Measurements from ENCODE around the gene RTN3.

RTN3 gene

DNA sequence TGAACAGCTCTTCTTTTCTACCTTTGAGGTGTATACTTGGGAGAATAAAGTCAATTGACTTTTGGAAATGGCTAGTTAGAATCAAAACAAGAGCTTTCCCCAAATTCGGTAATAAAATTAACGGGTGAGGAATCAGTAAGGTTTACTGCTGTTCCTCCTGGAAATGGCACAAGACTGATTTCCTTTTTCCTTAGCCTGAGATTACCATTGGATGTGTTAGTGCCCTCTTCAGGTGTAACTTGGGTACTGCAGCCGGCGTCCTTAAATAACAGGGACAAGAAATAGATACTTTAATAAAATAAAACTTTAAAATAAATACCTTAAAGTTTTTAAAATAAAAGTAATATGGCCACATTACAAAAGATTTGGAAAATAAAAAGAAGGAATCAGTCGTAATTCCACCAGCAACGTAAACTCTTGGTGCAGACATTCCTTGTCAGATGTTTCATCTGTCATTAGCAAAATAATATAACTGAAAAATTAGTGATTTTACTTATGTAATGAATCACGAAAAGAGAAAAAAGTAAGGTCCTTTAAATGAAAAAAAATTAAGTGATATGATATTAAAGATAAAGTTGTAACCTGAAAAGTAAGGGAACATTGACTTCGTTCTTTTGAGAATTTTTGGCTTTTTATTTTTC is 57.5 kb downstream of the RTN3 start:
- DNase-seq (ENCODE audit: low read depth), result peak; percentile 39

GRCh38 chr11:63745304-63746170 is 64.2 kb downstream of the RTN3 start:
- no peak for DNase-seq (ENCODE audit: low read depth)

GRCh38 chr11:63747011-63747410 is 65.7 kb downstream of the RTN3 start:
- DNase-seq (ENCODE audit: low read depth), result no peak

GRCh38 chr11:63749624-63750023 is 68.3 kb downstream of the RTN3 start:
- no peak for DNase-seq (ENCODE audit: low read depth)

DNA sequence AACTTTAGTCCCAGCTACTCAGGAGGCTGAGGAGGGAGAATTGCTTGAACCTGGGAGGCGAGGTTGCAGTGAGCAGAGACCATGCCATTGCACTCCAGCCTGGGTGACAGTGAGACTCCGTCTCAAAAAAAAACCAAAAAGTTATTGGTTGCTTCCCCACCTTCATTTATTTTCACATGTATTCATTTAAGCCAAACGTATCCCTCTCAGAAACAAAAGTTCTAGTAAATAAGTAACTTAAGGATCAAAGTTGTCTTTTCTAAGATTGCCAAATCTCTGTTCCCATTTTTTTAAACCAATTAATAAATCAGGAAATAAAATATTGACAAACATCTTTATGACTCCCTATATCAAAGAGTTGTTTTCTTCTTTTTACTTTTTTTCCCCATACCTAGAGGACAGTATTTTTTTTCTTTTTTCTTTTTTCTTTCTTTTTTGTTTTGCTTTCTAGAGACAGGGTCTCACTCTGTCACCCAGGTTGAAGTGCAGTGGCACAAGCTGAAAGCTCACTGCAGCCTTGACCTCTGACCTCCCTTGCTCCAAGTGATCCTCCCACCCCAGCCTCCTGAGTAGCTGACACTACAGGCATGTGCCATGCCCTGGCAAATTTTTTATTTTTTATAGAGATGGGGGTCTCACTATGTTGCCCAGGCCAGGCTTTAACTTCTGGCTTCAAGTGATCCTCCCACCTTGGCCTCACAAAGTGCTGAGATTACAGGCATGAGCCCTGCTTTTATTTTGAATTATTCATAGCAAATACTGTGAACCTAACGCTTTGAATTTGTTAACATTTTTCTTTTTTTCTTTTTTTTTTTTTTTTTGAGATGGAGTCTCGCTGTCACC is 75.8 kb downstream of the RTN3 start:
- no peak for DNase-seq (ENCODE audit: low read depth)

GRCh38 chr11:63760487-63761079 is 79.3 kb downstream of the RTN3 start:
- no peak for DNase-seq (ENCODE audit: low read depth)

- no peak for DNase-seq (ENCODE audit: low read depth)
These were observed 79.9 kb downstream of the RTN3 start for GRCh38 chr11:63761188-63761587.

GRCh38 chr11:63761931-63762653 is 80.8 kb downstream of the RTN3 start:
- no peak for DNase-seq (ENCODE audit: low read depth)

- no peak for DNase-seq (ENCODE audit: low read depth)
These were observed 81.6 kb downstream of the RTN3 start for GRCh38 chr11:63762654-63763495.

- DNase-seq (ENCODE audit: low read depth), result no peak
These were observed 82.4 kb downstream of the RTN3 start for GRCh38 chr11:63763496-63764339.

DNA sequence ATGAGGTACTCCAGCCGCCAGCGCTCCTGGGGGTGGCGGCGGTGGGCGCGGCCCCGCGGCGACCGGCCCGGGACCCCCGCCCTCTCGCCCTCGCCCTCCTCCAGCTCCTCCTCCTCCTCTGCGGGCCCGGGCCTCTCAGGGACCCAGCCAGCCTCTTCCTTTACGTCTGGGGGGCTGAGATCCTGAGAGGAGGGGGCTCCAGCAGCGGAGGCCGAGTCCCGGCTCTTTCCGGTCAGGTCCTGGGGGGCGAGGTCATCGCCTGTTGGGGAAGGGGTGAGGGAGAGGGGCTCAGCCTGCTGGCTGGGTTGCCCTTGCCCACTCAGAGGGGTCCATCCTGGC is 83.0 kb downstream of the RTN3 start:
- DNase-seq (ENCODE audit: low read depth), result no peak

DNA sequence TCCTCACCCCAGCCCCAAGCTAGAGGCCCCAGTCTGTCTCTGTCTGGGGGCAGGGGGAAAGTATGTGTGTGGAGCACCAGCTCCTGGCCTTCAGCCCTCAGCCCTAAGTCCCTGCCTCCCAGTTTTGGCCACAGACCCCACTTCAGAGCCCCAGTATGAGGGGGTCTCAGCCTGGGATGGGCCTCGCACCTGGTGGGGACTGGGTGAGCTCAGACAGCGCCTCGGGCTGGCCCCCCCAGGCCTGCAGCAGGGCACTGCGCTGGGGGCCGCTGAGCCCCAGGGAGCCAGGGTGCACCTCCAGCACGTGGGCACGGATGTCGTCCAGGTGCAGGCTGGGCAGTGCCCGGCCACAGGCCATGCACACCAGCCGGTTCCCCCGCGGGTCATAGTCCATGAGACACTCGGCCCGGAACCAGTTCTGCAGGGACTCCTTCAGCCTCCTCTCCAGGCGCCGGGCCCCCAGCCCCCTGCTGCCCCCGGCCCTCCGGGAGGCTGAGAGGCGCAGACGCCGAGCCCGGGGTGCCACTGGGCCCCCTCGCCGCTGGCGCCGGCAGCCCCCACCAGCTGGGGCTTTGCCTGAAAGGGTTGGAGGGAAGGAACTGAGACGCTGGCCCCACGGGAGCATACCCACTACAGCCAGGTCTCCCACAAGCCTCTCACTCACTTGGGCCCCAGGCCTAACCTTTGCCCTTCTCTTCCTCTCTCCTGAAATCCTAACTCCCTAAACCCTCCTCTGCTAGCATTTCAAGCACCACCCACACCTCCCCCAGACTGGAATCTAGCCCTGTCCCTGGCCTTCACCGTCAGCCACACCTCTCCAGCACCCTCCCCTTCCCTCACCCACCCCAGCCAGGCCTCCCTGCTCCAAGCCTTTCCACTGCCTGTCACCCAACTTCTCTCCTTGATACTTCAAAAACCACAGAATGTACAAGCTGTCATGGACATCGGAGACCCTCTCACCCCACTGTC is 83.7 kb downstream of the RTN3 start:
- no peak for DNase-seq (ENCODE audit: low read depth)

- no peak for DNase-seq (ENCODE audit: low read depth)
These were observed 84.5 kb downstream of the RTN3 start for GRCh38 chr11:63765688-63766241.

GRCh38 chr11:63766531-63767235 is 85.4 kb downstream of the RTN3 start:
- DNase-seq (ENCODE audit: low read depth), result no peak

DNA sequence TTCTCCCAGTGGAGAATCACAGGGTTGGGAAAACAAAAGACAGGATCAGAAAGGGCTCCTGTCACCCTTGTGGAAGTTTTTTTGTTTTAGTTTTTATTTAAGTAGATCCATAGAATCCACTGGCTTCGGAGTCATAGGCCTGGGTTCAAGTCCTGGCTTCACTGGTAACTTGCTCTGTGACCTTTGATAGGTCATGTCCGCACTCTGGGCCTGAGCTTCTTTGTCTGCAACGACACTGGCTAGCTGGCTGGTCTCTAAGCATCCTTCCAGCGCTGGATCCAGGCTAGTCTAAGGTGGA is 85.9 kb downstream of the RTN3 start:
- DNase-seq (ENCODE audit: low read depth), result no peak

GRCh38 chr11:63767565-63768236 is 86.4 kb downstream of the RTN3 start:
- no peak for DNase-seq (ENCODE audit: low read depth)

All from stimulated activated CD8-positive, alpha-beta memory T cell treated with anti-CD3 and anti-CD28 coated beads, Interleukin-15, amount 100 ng/mL, for 24 hours (primary cell).